Gastrocnemius medialis (tissue), 4 donors: Measurements from ENCODE around the gene MOB3C. TPM values are rescaled to one million over a fixed set of nuclear protein-coding genes. Genes with fewer than 3 reads are reported as not detected.

Source experiments
- ATAC-seq, 2 donors: fragments of 150-250 bp; one replicate each; pipeline ENCODE4 v1.9.1; 2016
- DNase-seq, 2 donors: peaks; one replicate each; pipeline ENCODE4 v3.0.0-alpha.2; 2019
- H3K27ac ChIP-seq, 4 donors: fragments of 200-600 bp; sonication (generic); 1 replicate in 1 of 4; 2 replicates in 3 of 4; pipeline ENCODE4 v1.5.1; 2016 to 2018; ENCODE audit warnings: mild to moderate bottlenecking in 2 of 4, moderate library complexity in 1 of 4
- H3K27me3 ChIP-seq, 3 donors: fragments of 200-600 bp; sonication (generic) in 2 of 3; 1 replicate in 1 of 3; 2 replicates in 2 of 3; pipeline versions ENCODE4 v1.5.1 to v1.6.0; 2016 to 2019; ENCODE audit warnings: mild to moderate bottlenecking in 1 of 3, moderate library complexity in 1 of 3
- H3K36me3 ChIP-seq, 2 donors: fragments of 200-600 bp; sonication (generic) in 1 of 2; one replicate each; pipeline ENCODE4 v1.5.1; 2017 to 2018
- H3K4me1 ChIP-seq, 2 donors: fragments of 200-600 bp; sonication (generic) in 1 of 2; one replicate each; pipeline ENCODE4 v1.5.1; 2016 to 2017; ENCODE audit warnings: mild to moderate bottlenecking in 2 of 2
- H3K4me3 ChIP-seq, 4 donors: fragments of 200-600 bp; sonication (generic) in 3 of 4; 1 replicate in 1 of 4; 2 replicates in 3 of 4; pipeline ENCODE4 v1.5.1; 2016 to 2019; ENCODE audit warnings: mild to moderate bottlenecking in 2 of 4
- H3K9me3 ChIP-seq, 3 donors: fragments of 200-600 bp; sonication (generic) in 2 of 3; 1 replicate in 1 of 3; 2 replicates in 2 of 3; pipeline ENCODE4 v1.5.1; 2016 to 2019
- POLR2A ChIP-seq, 2 donors: fragments of 450-650 bp; IDR thresholded peaks; one replicate each; pipeline ENCODE4 v1.6.1; 2017; ENCODE audit warnings: antibody characterized with exemption in 2 of 2, mild to moderate bottlenecking in 2 of 2, moderate library complexity in 2 of 2
- in situ Hi-C, 4 donors: fragments of 200-750 bp; cut with MboI; loops; one replicate each; pipeline versions ENCODE4 v1.15.0 to v1.8.0; 2017; ENCODE audit warnings: low sequenced_read_pairs in 4 of 4
- intact Hi-C: fragments of 100-400 bp; cut with DNase I; formaldehyde crosslinking; loops from one replicate; pipeline ENCODE4 v1.15.1; 2023; ENCODE audit warnings: low total_unique reads
- total RNA-seq, 4 donors: library from RNA; depleted of rRNA; stranded (reverse); fragments of >200 nt; gene quantifications; one replicate each; pipeline versions ENCODE4 v1.1.0 to v1.2.3, GENCODE V29; 2016
- TF ChIP-seq, protein P1 (sequence below), 5 experiments: fragments of 450-650 bp in 3 of 5; fragments of 200-600 bp in 2 of 5; sonication (generic) in 2 of 5; IDR thresholded peaks in 4 of 5; conservative IDR thresholded peaks in 1 of 5; 1 replicate in 4 of 5; 2 replicates in 1 of 5; pipeline ENCODE4 v1.5.1; 2016 to 2019; ENCODE audit warnings: antibody characterized with exemption in 5 of 5, mild to moderate bottlenecking in 3 of 5, moderate library complexity in 3 of 5

MOB3C gene
- total RNA-seq, 4 donors from 2014 or later: 11.3 to 26.5 (median 23.3) TPM

DNA sequence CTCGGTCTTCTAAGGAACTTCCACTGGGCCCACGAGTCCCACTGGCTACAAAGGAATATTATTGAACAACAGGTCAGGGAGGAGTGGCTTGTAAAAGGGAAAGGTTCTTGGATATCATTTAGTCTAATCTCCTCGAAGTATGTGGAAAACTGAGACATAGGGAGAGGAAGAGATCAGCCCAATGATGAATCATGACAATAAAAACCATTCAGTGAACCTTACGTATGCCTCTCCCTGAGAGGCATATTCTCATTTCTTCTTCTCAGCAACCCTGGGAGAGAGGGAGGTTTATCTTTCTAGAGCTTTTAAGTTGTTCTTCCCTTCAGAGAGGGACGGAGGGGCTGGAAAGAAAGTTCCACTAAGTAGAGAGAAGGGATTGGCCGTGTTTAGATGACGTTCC lies 5.3 kb upstream of the MOB3C start:
- TF ChIP-seq, protein P1, sequence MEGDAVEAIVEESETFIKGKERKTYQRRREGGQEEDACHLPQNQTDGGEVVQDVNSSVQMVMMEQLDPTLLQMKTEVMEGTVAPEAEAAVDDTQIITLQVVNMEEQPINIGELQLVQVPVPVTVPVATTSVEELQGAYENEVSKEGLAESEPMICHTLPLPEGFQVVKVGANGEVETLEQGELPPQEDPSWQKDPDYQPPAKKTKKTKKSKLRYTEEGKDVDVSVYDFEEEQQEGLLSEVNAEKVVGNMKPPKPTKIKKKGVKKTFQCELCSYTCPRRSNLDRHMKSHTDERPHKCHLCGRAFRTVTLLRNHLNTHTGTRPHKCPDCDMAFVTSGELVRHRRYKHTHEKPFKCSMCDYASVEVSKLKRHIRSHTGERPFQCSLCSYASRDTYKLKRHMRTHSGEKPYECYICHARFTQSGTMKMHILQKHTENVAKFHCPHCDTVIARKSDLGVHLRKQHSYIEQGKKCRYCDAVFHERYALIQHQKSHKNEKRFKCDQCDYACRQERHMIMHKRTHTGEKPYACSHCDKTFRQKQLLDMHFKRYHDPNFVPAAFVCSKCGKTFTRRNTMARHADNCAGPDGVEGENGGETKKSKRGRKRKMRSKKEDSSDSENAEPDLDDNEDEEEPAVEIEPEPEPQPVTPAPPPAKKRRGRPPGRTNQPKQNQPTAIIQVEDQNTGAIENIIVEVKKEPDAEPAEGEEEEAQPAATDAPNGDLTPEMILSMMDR (IDR thresholded peaks at IDR 0.05 in 4 of 5, conservative IDR thresholded peaks at IDR 0.05 in 1 of 5): no peak
- TF ChIP-seq POLR2A (IDR thresholded peaks at IDR 0.05): no peak
- in situ Hi-C loops (no loop called here), intact Hi-C loops (no loop called here)
- H3K36me3 ChIP-seq: no peaks in the 10 kb centered on the region
- ATAC-seq (no peak), DNase-seq (no peak)
- H3K4me3 ChIP-seq: no peak overlapping the region
- H3K27me3 ChIP-seq: no peaks in the 10 kb centered on the region
- H3K27ac ChIP-seq: no peak overlapping the region
- peaks cover 4 to 7% of the 10 kb centered on the region in 2 donors for H3K4me1 ChIP-seq
- H3K9me3 ChIP-seq: no peaks in the 10 kb centered on the region

DNA sequence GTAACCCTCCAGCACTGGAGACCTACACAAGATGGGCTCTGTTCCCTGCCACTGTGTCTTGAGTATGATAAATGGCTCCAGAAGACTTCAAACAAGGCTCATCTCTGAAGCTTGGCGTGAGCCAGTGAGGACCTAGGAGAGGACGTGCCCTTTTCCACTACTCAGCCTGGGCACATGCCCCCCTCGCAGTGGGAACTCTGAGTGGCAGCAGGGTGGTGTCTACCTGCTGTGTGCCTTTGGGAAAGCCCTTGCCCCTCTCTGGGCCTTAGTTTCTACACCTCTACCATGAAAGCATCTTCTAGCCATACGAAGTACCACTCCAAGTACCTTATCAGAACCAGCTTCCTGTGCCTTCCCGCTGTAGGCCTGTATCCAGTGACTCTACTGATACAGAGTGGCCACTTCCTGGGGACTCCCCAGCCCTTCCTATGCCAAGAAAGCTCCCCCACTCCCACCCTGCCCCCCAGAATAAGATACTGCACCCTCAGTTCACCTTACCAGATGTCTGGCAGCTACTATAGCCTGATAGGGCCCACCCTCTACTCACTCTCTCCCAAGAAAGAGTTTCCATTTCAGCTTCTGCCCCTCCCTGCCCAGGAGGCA lies 3.1 kb upstream of the MOB3C start:
- in situ Hi-C loops: loop anchor here in 2 of 4 donors (5.0 to 10.0 kb wide), 2 partner anchors 95 to 108 kb away; partner anchors contain the start of gene EFCAB14 (in 1 of the 2)
- intact Hi-C loops: no loop called here

DNA sequence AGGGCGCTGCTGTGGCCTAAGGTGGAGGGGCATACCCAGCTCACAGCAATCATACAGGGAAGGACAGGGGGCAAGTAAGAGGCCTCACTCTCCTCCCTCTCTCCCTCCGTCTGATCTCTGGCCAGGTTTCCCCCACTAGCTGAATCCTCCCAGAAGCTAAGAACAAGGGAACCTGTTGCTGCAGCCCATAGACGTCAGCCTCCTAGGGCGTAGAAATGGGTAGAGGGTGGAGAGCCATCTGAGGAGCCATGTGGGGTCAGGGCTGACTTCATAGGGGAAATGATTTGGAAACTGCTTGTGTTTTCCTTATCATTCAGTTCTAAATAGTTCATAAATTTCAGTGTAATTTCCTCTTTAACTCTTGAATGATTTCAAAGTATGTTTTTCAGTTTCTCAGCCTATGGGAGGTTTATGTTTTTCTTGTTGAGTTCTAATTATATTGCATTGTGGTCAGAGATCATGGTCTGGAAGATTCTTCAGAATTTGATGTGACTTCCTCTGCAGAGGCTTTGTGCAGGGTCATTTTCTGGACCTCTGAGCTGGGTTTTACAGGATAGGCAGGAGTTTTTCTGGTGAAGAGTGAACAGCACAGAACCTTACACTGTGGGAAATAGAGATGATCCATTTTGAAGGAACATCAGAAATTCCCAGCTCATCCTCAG lies 2.3 kb upstream of the MOB3C start:
- no peak for ATAC-seq
- no peak overlapping the region for H3K4me3 ChIP-seq
- no peak for DNase-seq
- H3K27me3 ChIP-seq: no peaks in the 10 kb centered on the region
- no peaks in the 10 kb centered on the region for H3K36me3 ChIP-seq
- in situ Hi-C loops (loop anchor here in 2 of 4 donors (5.0 to 10.0 kb wide), 2 partner anchors 96 to 108 kb away; partner anchors contain the start of gene EFCAB14 (in 1 of the 2)), intact Hi-C loops (no loop called here)
- TF ChIP-seq, protein P1 (IDR thresholded peaks at IDR 0.05 in 4 of 5, conservative IDR thresholded peaks at IDR 0.05 in 1 of 5): no peak
- TF ChIP-seq POLR2A (IDR thresholded peaks at IDR 0.05): no peak
- peaks cover 25 to 28% of the 10 kb centered on the region in 2 donors for H3K4me1 ChIP-seq
- H3K9me3 ChIP-seq: no peaks in the 10 kb centered on the region
- no peak overlapping the region for H3K27ac ChIP-seq

More for the DNA sequence above, 3.1 kb upstream of the MOB3C start:
- Histone ChIP-seq H3K36me3 (no peaks in the 10 kb centered on the region), H3K27me3 (no peaks in the 10 kb centered on the region), H3K4me3 (no peak overlapping the region), H3K4me1 (peaks cover 16 to 19% of the 10 kb centered on the region in 2 donors), H3K27ac (no peak overlapping the region), H3K9me3 (no peaks in the 10 kb centered on the region)
- DNase-seq (no peak), ATAC-seq (no peak)
- TF ChIP-seq, protein P1 (IDR thresholded peaks at IDR 0.05 in 4 of 5, conservative IDR thresholded peaks at IDR 0.05 in 1 of 5): no peak
- no peak for TF ChIP-seq POLR2A (IDR thresholded peaks at IDR 0.05)

DNA sequence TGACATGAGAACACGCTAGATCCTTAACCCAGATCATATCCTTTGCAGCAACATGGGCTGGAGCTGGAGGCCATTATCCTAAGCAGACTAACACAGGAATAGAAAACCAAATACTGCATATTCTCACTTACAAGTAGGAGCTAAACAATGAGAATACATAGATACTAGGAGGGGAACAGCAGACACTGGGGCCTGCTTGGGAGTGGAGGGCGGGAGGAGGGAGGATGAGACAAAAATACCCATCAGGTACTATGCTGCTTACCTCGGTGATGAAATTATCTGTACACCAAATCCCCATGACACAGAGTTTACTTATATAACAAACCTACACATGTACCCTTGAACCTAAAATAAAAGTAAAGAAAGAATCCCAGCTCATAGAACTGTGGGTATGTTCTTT lies 1.2 kb upstream of the MOB3C start:
- intact Hi-C loops (loop anchor here (2.0 kb wide), 1 partner anchor 51 kb away; the partner anchor contains the start of gene ATPAF1), in situ Hi-C loops (loop anchor here in 2 of 4 donors (5.0 to 10.0 kb wide), 2 partner anchors 97 to 109 kb away; partner anchors contain the start of gene EFCAB14 (in 1 of the 2))
- Histone ChIP-seq H3K36me3 (no peaks in the 10 kb centered on the region), H3K9me3 (no peaks in the 10 kb centered on the region), H3K27ac (peak overlapping the region in 3 of 4 donors; percentile 95 to 98 (median 95)), H3K4me1 (peaks cover 35 to 39% of the 10 kb centered on the region in 2 donors), H3K27me3 (no peaks in the 10 kb centered on the region), H3K4me3 (no peak overlapping the region)
- TF ChIP-seq POLR2A (IDR thresholded peaks at IDR 0.05): no peak
- TF ChIP-seq, protein P1 (IDR thresholded peaks at IDR 0.05 in 4 of 5, conservative IDR thresholded peaks at IDR 0.05 in 1 of 5): no peak
- no peak for ATAC-seq
- no peak for DNase-seq
